Measurements from ENCODE around the gene WIPI1. TPM values are rescaled to one million over a fixed set of nuclear protein-coding genes. Genes with fewer than 3 reads are reported as not detected.

The WIPI1 gene
- total and polyA plus RNA-seq, 9 of the 15 experiments (the other 6 are each of a cell fraction or from before 2014, with no cell fraction given): 3.7 to 23.5 (median 11.8) TPM

DNA sequence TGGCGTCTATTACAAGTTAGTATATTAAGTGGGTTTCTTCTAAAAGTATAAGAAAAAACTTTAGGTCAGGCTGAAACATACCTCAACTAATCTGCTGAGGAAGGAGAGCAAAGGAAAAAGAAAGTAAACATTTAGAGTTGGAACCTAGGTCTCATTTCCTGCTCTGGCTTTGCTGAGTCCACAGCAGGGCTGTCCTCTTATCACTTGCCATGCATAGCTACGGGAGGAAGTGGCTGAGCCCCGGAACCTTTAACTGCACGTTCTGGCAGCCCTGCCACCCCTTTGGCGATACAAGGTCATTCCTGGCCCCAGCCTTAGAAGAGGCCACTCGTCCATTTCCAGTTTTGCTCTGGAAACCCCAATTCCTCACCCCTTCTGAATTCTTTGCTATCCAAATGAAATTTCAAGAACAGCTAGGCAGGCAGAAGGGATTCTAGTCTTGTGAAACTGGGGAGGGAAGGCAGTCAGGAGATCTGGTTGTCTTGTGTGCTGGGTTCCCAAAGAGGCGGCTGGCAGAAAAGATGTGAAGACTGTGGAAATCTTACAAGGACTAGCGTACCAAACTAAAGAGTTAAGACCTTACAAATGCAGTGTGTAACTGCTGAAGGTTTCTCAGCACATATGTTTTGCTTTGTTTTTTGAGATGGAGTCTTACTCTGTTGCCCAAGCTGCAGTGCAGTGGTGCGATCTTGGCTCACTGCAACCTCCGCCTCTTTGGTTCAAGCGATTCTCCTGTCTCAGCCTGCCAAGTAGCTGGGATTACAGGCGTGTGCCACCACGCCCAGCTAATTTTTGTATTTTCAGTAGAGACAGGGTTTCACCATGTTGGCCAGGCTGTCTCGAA lies 19.1 kb downstream of the WIPI1 start (continued):
- no peak for TF ChIP-seq SRF (CRISPR knock-in tag; IDR thresholded peaks at IDR 0.05)
- TF ChIP-seq MYBL2 (IDR thresholded peaks at IDR 0.05; ENCODE audit: low read depth): no peak
- no peak for TF ChIP-seq MYBL2 (CRISPR knock-in tag; IDR thresholded peaks at IDR 0.05; ENCODE audit: borderline replicate concordance)
- peak; percentile 88; the same call in 1 of the 2 replicates for TF ChIP-seq NR4A1 (CRISPR knock-in tag; IDR thresholded peaks at IDR 0.05)
- TF ChIP-seq NR4A1 (tag; IDR thresholded peaks at IDR 0.05): peak; percentile 22; the same call in 1 of the 2 replicates
- TF ChIP-seq, protein P1, sequence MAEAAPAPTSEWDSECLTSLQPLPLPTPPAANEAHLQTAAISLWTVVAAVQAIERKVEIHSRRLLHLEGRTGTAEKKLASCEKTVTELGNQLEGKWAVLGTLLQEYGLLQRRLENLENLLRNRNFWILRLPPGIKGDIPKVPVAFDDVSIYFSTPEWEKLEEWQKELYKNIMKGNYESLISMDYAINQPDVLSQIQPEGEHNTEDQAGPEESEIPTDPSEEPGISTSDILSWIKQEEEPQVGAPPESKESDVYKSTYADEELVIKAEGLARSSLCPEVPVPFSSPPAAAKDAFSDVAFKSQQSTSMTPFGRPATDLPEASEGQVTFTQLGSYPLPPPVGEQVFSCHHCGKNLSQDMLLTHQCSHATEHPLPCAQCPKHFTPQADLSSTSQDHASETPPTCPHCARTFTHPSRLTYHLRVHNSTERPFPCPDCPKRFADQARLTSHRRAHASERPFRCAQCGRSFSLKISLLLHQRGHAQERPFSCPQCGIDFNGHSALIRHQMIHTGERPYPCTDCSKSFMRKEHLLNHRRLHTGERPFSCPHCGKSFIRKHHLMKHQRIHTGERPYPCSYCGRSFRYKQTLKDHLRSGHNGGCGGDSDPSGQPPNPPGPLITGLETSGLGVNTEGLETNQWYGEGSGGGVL (CRISPR knock-in tag; IDR thresholded peaks at IDR 0.05): no peak
- TF ChIP-seq, protein P2, sequence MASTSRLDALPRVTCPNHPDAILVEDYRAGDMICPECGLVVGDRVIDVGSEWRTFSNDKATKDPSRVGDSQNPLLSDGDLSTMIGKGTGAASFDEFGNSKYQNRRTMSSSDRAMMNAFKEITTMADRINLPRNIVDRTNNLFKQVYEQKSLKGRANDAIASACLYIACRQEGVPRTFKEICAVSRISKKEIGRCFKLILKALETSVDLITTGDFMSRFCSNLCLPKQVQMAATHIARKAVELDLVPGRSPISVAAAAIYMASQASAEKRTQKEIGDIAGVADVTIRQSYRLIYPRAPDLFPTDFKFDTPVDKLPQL (IDR thresholded peaks at IDR 0.05; ENCODE audit: extremely low read depth, insufficient read length): no peak
- peak; percentile 51 for TF ChIP-seq CTBP1 (IDR thresholded peaks at IDR 0.05; ENCODE audit: borderline replicate concordance)
- TF ChIP-seq NCOA2 (IDR thresholded peaks at IDR 0.05; ENCODE audit: partially characterized antibody in 2 of 2): no peak
- peak; percentile 61 for TF ChIP-seq POLR2A (conservative IDR thresholded peaks at IDR 0.05)
- peak; percentile 36; the same call in 1 of the 2 replicates for TF ChIP-seq BCL6 (CRISPR knock-in tag; IDR thresholded peaks at IDR 0.05)
- TF ChIP-seq FUS (optimal IDR thresholded peaks at IDR 0.05; ENCODE audit: low read depth, low read length): no peak
- no peak for TF ChIP-seq ZNF830 (CRISPR knock-in tag; IDR thresholded peaks at IDR 0.05)
- no peak for TF ChIP-seq RFX5 (IDR thresholded peaks at IDR 0.05; ENCODE audit: low read depth, low read length)
- TF ChIP-seq ZKSCAN8 (CRISPR knock-in tag; IDR thresholded peaks at IDR 0.05): peak; percentile 70
- TF ChIP-seq ZNF583 (CRISPR knock-in tag; IDR thresholded peaks at IDR 0.05): 0 out of 2 replicates have a peak, but pooled peaks have one; percentile 41
- no peak for TF ChIP-seq ZNF561 (CRISPR knock-in tag; conservative IDR thresholded peaks at IDR 0.05)
- TF ChIP-seq ZNF347 (CRISPR knock-in tag; IDR thresholded peaks at IDR 0.05; ENCODE audit: low read depth): no peak
- TF ChIP-seq CREM (IDR thresholded peaks at IDR 0.05; ENCODE audit: low read depth): peak; percentile 65
- TF ChIP-seq ZNF431 (CRISPR knock-in tag; IDR thresholded peaks at IDR 0.05): no peak
- TF ChIP-seq BACH1 (tag; IDR thresholded peaks at IDR 0.05): peak; percentile 79
- no peak for TF ChIP-seq HNRNPK (IDR thresholded peaks at IDR 0.05; ENCODE audit: low read depth, low read length, poor library complexity, severe bottlenecking)
- no peak for TF ChIP-seq ZBTB8A (IDR thresholded peaks at IDR 0.05; ENCODE audit: partially characterized antibody)
- no peak for TF ChIP-seq NFE2L1 (tag; IDR thresholded peaks at IDR 0.05; ENCODE audit: borderline replicate concordance, low read depth)
- TF ChIP-seq NR2C1 (IDR thresholded peaks at IDR 0.05): peak; percentile 44; the same call in 1 of the 2 replicates
- peak; percentile 75 for TF ChIP-seq NR2C1 (tag; IDR thresholded peaks at IDR 0.05)
- peak; percentile 97 for TF ChIP-seq ETV1 (tag; conservative IDR thresholded peaks at IDR 0.05; ENCODE audit: low read depth)
- no peak for TF ChIP-seq ESRRB (CRISPR knock-in tag; IDR thresholded peaks at IDR 0.05; ENCODE audit: borderline replicate concordance)

Data from K562 (cell line).